ENCODE measurements around the gene FBXO15. TPM values are rescaled to one million over a fixed set of nuclear protein-coding genes. Genes with fewer than 3 reads are reported as not detected.

Gene FBXO15
- total RNA-seq, 1 donor = 0.81 TPM

- DNase-seq (ENCODE audit: low read depth in 2 of 3, low spot score in 2 of 3) = no peak
These were observed 32.6 kb downstream of the FBXO15 start for GRCh38 chr18:74115046-74115445.

- DNase-seq (ENCODE audit: low read depth in 2 of 3, low spot score in 2 of 3) = no peak
These were observed 33.5 kb downstream of the FBXO15 start for GRCh38 chr18:74114116-74114515.

- no peak for DNase-seq (ENCODE audit: low read depth in 2 of 3, low spot score in 2 of 3)
These were observed 33.9 kb downstream of the FBXO15 start for GRCh38 chr18:74113711-74114110.

GRCh38 chr18:74110976-74111375 is 36.7 kb downstream of the FBXO15 start:
- DNase-seq (ENCODE audit: low read depth in 2 of 3, low spot score in 2 of 3) = no peak

GRCh38 chr18:74110149-74110548 is 37.5 kb downstream of the FBXO15 start:
- no peak for DNase-seq (ENCODE audit: low read depth in 2 of 3, low spot score in 2 of 3)

- DNase-seq (ENCODE audit: low read depth in 2 of 3, low spot score in 2 of 3) = no peak
These were observed 39.2 kb downstream of the FBXO15 start for GRCh38 chr18:74108460-74108859.

GRCh38 chr18:74097803-74098202 is 49.8 kb downstream of the FBXO15 start:
- no peak for DNase-seq (ENCODE audit: low read depth in 2 of 3, low spot score in 2 of 3)

GRCh38 chr18:74092922-74093321 is 54.7 kb downstream of the FBXO15 start:
- DNase-seq (ENCODE audit: low read depth in 2 of 3, low spot score in 2 of 3) = no peak

GRCh38 chr18:74084184-74084855 is 63.3 kb downstream of the FBXO15 start:
- no peak for DNase-seq (ENCODE audit: low read depth in 2 of 3, low spot score in 2 of 3)

- no peak for DNase-seq (ENCODE audit: low read depth in 2 of 3, low spot score in 2 of 3)
These were observed 64.1 kb downstream of the FBXO15 start for GRCh38 chr18:74083557-74083952.

GRCh38 chr18:74082742-74083556 is 64.7 kb downstream of the FBXO15 start:
- peak in 1 of 3 donors; percentile 11 for DNase-seq (ENCODE audit: low read depth in 2 of 3, low spot score in 2 of 3)

- peak; percentile 45 to 78 (median 62) for DNase-seq (ENCODE audit: low read depth in 2 of 3, low spot score in 2 of 3)
These were observed 65.5 kb downstream of the FBXO15 start for GRCh38 chr18:74081966-74082741.

GRCh38 chr18:74078257-74078656 is 69.4 kb downstream of the FBXO15 start:
- no peak for DNase-seq (ENCODE audit: low read depth in 2 of 3, low spot score in 2 of 3)

- DNase-seq (ENCODE audit: low read depth in 2 of 3, low spot score in 2 of 3) = no peak
These were observed 72.7 kb downstream of the FBXO15 start for GRCh38 chr18:74074668-74075564.

GRCh38 chr18:74073957-74074667 is 73.5 kb downstream of the FBXO15 start:
- no peak for DNase-seq (ENCODE audit: low read depth in 2 of 3, low spot score in 2 of 3)

GRCh38 chr18:74069178-74070050 is 78.2 kb downstream of the FBXO15 start:
- no peak for DNase-seq (ENCODE audit: low read depth in 2 of 3, low spot score in 2 of 3)

GRCh38 chr18:74068296-74068695 is 79.3 kb downstream of the FBXO15 start:
- no peak for DNase-seq (ENCODE audit: low read depth in 2 of 3, low spot score in 2 of 3)

GRCh38 chr18:74066018-74066417 is 81.6 kb downstream of the FBXO15 start:
- no peak for DNase-seq (ENCODE audit: low read depth in 2 of 3, low spot score in 2 of 3)

- DNase-seq (ENCODE audit: low read depth in 2 of 3, low spot score in 2 of 3) = no peak
These were observed 82.3 kb downstream of the FBXO15 start for GRCh38 chr18:74065366-74065765.

All from hematopoietic multipotent progenitor cell (in vitro differentiated cells).